ENCODE measurements around the gene SH3BGRL2. TPM values are rescaled to one million over a fixed set of nuclear protein-coding genes. Genes with fewer than 3 reads are reported as not detected.

The SH3BGRL2 gene
- total and polyA plus RNA-seq, 2 of the 4 experiments (the other 2 are of a cell fraction), result 2.4 to 5.6 TPM

- Histone ChIP-seq H2BK5ac (ENCODE audit: low read depth, low read length, poor library complexity, severe bottlenecking) (no peak overlapping the region), H2AFZ (replicated peaks; ENCODE audit: low read length, poor library complexity) (no peak overlapping the region), H3K9me1 (ENCODE audit: insufficient read depth, low read length) (peaks cover 4% of the 10 kb centered on the region; the same call in 1 of the 2 replicates), H3K9me3 (ENCODE audit: control insufficient read depth, insufficient read depth, low read length) (no peaks in the 10 kb centered on the region), H4K91ac (ENCODE audit: insufficient read depth, low read depth, low read length) (no peak overlapping the region), H3K4me1 (ENCODE audit: control insufficient read depth, insufficient read depth, low read length) (peaks cover 3% of the 10 kb centered on the region; the same call in 1 of the 2 replicates), H3K36me3 (ENCODE audit: control insufficient read depth, insufficient read depth, low read length) (no peaks in the 10 kb centered on the region), H4K8ac (ENCODE audit: low read depth in 2 of 2, low read length in 2 of 2) (no peak overlapping the region), H3K27me3 (ENCODE audit: control insufficient read depth, insufficient read depth, low read length) (no peaks in the 10 kb centered on the region; the same call in 1 of the 2 replicates), H2AK9ac (replicated peaks; ENCODE audit: low read depth, low read length, poor library complexity) (no peak overlapping the region), H3K23ac (ENCODE audit: low read depth, low read length) (no peak overlapping the region), H3K18ac (ENCODE audit: low read depth, low read length) (no peak overlapping the region), H2BK120ac (ENCODE audit: low read depth, low read length) (no peak overlapping the region), H3K56ac (ENCODE audit: extremely low read depth, insufficient read depth, low read length) (no peak overlapping the region), H3K4me3 (ENCODE audit: insufficient read depth, low read depth, low read length) (no peak overlapping the region), H4K5ac (ENCODE audit: low read depth, low read length) (no peak overlapping the region), H4K20me1 (ENCODE audit: insufficient read depth, low read length) (no peaks in the 10 kb centered on the region), H3K27ac (ENCODE audit: insufficient read depth, low read length) (no peak overlapping the region), H3K79me1 (ENCODE audit: low read depth in 1 of 2, low read length in 2 of 2) (no peaks in the 10 kb centered on the region; a peak in 1 of 4 replicates), H2BK20ac (ENCODE audit: low read depth, low read length) (no peak overlapping the region), H3K4me2 (ENCODE audit: low read depth, low read length) (no peak overlapping the region), H3K14ac (replicated peaks; ENCODE audit: low read depth, low read length) (no peak overlapping the region), H3K9ac (ENCODE audit: low read depth, low read length) (no peak overlapping the region), H2BK15ac (ENCODE audit: low read depth, low read length) (no peak overlapping the region), H3K4ac (ENCODE audit: low read depth, low read length) (no peak overlapping the region), H2AK5ac (ENCODE audit: low read depth, low read length) (no peak overlapping the region)
- intact Hi-C loops (cut with micrococcal nuclease) (no loop called here), in situ Hi-C loops (cut with MboI; ENCODE audit: low sequenced_read_pairs) (no loop called here), dilution Hi-C loops (cut with HindIII; ENCODE audit: low sequenced_read_pairs, unreplicated experiment) (no loop called here)
- ChIA-PET POLR2A (ENCODE audit: unreplicated experiment) (no interaction called here), CTCF (no interaction called here)
- no peak for DNase-seq
- no peak for TF ChIP-seq FOS (IDR thresholded peaks at IDR 0.05; ENCODE audit: low read depth, low read length)
- BruUV-seq (replicated peaks), result no TSS peak
- WGBS, 2 experiments (ENCODE audit: extremely low coverage in 2 of 2, insufficient read length in 1 of 2), result no CpG with 5 or more reads among the region's 1 CpG
- ATAC-seq (ENCODE audit: low read depth), result no peak
Observed at GRCh38 chr6:79636673-79637072, 5.5 kb downstream of the SH3BGRL2 start.

Data from IMR-90 (cell line).